Heart right ventricle (tissue), 16 donors: ENCODE results near the gene GAL3ST2. TPM values are rescaled to one million over a fixed set of nuclear protein-coding genes. Genes with fewer than 3 reads are reported as not detected.

Experiments
- ATAC-seq, 8 donors: fragments of 200-7000 bp; cut with Tn5 transposase; one replicate each; pipeline ENCODE4 v1.9.1; 2020; ENCODE audit warnings: mild to moderate bottlenecking in 8 of 8, moderate library complexity in 8 of 8, moderate number of reproducible peaks in 1 of 8
- DNase-seq, 2 donors: peaks; one replicate each; pipeline ENCODE4 v3.0.0-alpha.2; 2020
- H3K27ac ChIP-seq, 10 donors: fragments of 200-600 bp; sonication (generic) in 2 of 10; one replicate each; pipeline versions ENCODE4 v1.5.0 to v1.8.0; 2020 to 2022; ENCODE audit warnings: mild to moderate bottlenecking in 3 of 10
- H3K27me3 ChIP-seq, 7 donors: fragments of 200-600 bp; one replicate each; pipeline ENCODE4 v1.8.0; 2021 to 2022; ENCODE audit warnings: mild to moderate bottlenecking in 2 of 7
- H3K36me3 ChIP-seq, 9 donors: fragments of 200-600 bp; sonication (generic) in 1 of 9; one replicate each; pipeline versions ENCODE4 v1.5.0 to v1.8.0; 2020 to 2022; ENCODE audit warnings: mild to moderate bottlenecking in 2 of 9
- H3K4me1 ChIP-seq, 9 donors: fragments of 200-600 bp; sonication (generic) in 1 of 9; one replicate each; pipeline versions ENCODE4 v1.5.0 to v1.8.0; 2020 to 2022; ENCODE audit warnings: mild to moderate bottlenecking in 4 of 9
- H3K4me3 ChIP-seq, 10 donors: fragments of 200-600 bp; sonication (generic) in 2 of 10; one replicate each; pipeline versions ENCODE4 v1.5.0 to v1.8.0; 2020 to 2022; ENCODE audit warnings: mild to moderate bottlenecking in 7 of 10, moderate library complexity in 2 of 10
- H3K9me3 ChIP-seq, 11 donors: fragments of 200-600 bp in 10 of 11; sonication (generic) in 2 of 11; one replicate each; pipeline versions ENCODE4 v1.5.0 to v1.8.0; 2013 to 2022; ENCODE audit warnings: mild to moderate bottlenecking in 2 of 11, control low read depth in 1 of 11, moderate library complexity in 1 of 11
- WGBS, 2 donors: extraction: QIAGEN DNeasy Blood & Tissue Kit; methylation state at CpG; one replicate each; pipeline ENCODE4 v1.1.7; 2013; ENCODE audit warnings: inconsistent platforms in 1 of 2; 5-methylcytosine and 5-hydroxymethylcytosine counted together
- intact Hi-C, 10 donors: fragments of 100-400 bp; cut with DNase I; formaldehyde crosslinking; loops; one replicate each; pipeline versions ENCODE4 v1.11.1 to v1.14.2; 2022
- polyA plus RNA-seq, 2 donors: library from polyadenylated mRNA; stranded (reverse); fragments of 200-250 nt; gene quantifications; one replicate each; pipeline ENCODE4 v1.2.3, GENCODE V29; 2013
- total RNA-seq, 10 donors: library from RNA; stranded (reverse); fragmentation: NEBNext Ultra II Directional in 3 of 10; extraction: Animal tissue kit (Norgen Biotek cat#: 25700) in 3 of 10; gene quantifications; one replicate each; pipeline versions ENCODE4 v1.2.1 to v1.2.4, GENCODE V29; 2021 to 2023
- TF ChIP-seq, protein P1 (sequence below), 9 donors: fragments of 200-600 bp; sonication (generic) in 2 of 9; IDR thresholded peaks; one replicate each; pipeline versions ENCODE4 v1.5.0 to v1.8.0; 2021 to 2022; ENCODE audit warnings: antibody characterized with exemption in 9 of 9, mild to moderate bottlenecking in 5 of 9, moderate library complexity in 1 of 9
- donor health status: Arrhythmogenic right ventricular cardiomyopathy.
- donor health status: ischemic (EF 13 %, LVEDD 7.1; RV severe dilation, severe dysfunction).
- donor health status: healthy with polysubstance abuse.
- donor health status: DM: no; HTN: yes; CAD: no.
- donor health status: DM: no; HTN: no; CAD: no.
- donor health status: ischemic (EF 25% LVEDD 6.9; RV normal size, moderate dysfunction).
- donor health status: ischemic (EF 25% LVEDD 5.7; RV mildly dilated, moderate dysfunction).
- donor health status: healthy.
- donor health status: DM: yes; HTN: yes; CAD: no.
- donor health status: Ischemic cardiomyopathy.
- donor health status: ischemic (EF 35%, LVEDD 5.7; RV mildly dilated, moderate dysfunction).
- donor health status: nonischemic (EF 11% LVEDD 7.7; RV severe dilation, severe dysfunction).
- donor health status: DM: yes; HTN: yes; CAD: no.
- donor health status: PGD.
- donor health status: ischemic (EF 29% LVEDD 5.4; RV normal size, mild dysfunction).
- donor health status: nonischemic (EF 23%, LVEDD 6.1; RV moderate dilation, normal function).

Gene GAL3ST2
- total and polyA plus RNA-seq, 12 donors = 0.19 to 0.28 (median 0.23) TPM; not detected in 9

DNA sequence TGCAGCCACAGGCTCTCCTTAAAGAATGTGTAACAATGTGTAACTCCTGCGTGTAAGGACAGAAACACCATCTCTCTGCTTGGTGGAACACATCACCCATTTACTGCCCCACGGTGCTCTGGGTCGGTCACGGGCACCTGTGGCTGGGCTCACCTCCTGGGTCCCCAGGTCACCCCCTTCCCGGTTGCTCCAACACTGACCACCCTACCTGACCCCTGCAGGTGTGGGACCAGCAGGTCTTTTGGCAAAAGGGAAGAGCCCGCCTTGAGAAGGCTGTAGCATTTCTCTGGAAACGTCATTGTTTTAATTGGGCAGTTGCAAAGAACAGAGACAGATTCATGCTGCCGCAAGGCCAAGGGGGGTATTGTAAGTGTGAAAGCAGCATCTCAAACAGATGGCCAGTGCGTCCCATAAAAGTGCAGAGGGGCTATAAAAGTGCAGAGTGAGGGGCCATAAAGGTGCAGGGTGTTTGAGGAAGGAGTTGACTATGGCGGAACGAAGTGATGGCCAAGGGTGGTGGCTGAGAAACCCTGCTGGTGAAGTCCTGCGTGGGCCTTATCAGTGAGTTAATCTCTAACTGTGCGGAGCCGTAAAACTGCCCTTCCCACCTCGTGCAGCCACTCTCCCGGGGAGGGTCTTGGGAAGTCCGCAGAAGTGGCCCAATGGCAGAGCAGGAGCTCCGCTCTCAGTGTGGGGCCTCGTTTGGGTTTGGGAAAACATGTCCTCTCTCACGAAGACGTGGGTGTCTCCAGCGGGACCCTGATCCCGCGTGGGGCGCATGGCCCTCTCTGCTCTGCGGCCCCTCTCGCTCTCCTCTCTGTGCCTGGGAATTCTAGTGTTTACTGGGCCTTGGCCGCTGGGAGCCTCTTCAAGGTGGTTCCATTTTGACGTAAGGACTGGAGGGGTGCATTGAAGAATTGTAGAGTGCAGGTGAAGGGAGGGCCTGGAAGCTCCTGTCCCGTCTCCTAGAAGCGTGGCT is 18.7 kb downstream of the GAL3ST2 start:
- Histone ChIP-seq H3K36me3 (no peaks in the 10 kb centered on the region), H3K4me1 (peaks cover 0 to 9% (median 0%) of the 10 kb centered on the region in 9 donors), H3K27ac (no peak overlapping the region), H3K27me3 (no peaks in the 10 kb centered on the region), H3K4me3 (no peak overlapping the region), H3K9me3 (no peaks in the 10 kb centered on the region)
- TF ChIP-seq, protein P1, sequence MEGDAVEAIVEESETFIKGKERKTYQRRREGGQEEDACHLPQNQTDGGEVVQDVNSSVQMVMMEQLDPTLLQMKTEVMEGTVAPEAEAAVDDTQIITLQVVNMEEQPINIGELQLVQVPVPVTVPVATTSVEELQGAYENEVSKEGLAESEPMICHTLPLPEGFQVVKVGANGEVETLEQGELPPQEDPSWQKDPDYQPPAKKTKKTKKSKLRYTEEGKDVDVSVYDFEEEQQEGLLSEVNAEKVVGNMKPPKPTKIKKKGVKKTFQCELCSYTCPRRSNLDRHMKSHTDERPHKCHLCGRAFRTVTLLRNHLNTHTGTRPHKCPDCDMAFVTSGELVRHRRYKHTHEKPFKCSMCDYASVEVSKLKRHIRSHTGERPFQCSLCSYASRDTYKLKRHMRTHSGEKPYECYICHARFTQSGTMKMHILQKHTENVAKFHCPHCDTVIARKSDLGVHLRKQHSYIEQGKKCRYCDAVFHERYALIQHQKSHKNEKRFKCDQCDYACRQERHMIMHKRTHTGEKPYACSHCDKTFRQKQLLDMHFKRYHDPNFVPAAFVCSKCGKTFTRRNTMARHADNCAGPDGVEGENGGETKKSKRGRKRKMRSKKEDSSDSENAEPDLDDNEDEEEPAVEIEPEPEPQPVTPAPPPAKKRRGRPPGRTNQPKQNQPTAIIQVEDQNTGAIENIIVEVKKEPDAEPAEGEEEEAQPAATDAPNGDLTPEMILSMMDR (IDR thresholded peaks at IDR 0.05) = no peak
- 85 to 87% methylated on average over 31 of the region's 31 CpGs for WGBS, 2 donors
- ATAC-seq (no peak), DNase-seq (peak in 1 of 2 donors; percentile 12)
- intact Hi-C loops = no loop called here

DNA sequence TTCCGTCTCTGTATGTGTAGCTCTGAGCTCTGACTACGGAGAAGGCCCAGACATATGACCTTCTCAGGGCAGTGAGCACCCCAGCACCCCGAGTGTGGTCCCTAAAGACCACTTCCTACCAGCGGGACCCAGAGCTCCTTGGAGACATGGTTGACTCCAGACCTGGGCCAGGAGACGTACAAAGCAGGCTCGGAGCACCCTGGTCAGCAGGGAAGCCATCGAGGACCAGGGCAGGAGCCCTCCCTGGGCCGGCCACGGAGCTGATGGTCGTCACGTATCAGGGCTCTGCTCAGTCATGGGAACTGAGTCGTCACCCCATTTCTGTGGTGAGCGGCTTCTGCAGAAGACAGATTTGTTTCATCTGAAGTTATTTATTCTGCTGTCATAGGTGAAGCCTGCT is 19.6 kb downstream of the GAL3ST2 start:
- TF ChIP-seq, protein P1 (IDR thresholded peaks at IDR 0.05) = no peak
- intact Hi-C loops = no loop called here
- DNase-seq (no peak), ATAC-seq (no peak)
- Histone ChIP-seq H3K4me1 (peaks cover 0 to 9% (median 0%) of the 10 kb centered on the region in 9 donors), H3K27me3 (no peaks in the 10 kb centered on the region), H3K9me3 (no peaks in the 10 kb centered on the region), H3K36me3 (no peaks in the 10 kb centered on the region), H3K4me3 (no peak overlapping the region), H3K27ac (no peak overlapping the region)
- 93 to 95% methylated on average over 13 of the region's 13 CpGs for WGBS, 2 donors

- 90 to 93% methylated on average over 13 of the region's 13 CpGs for WGBS, 2 donors
- H3K9me3 ChIP-seq = no peaks in the 10 kb centered on the region
- DNase-seq (no peak), ATAC-seq (no peak)
- H3K27me3 ChIP-seq = no peaks in the 10 kb centered on the region
- TF ChIP-seq, protein P1 (IDR thresholded peaks at IDR 0.05) = no peak
- H3K4me3 ChIP-seq = no peak overlapping the region
- intact Hi-C loops = no loop called here
- no peak overlapping the region for H3K27ac ChIP-seq
- H3K36me3 ChIP-seq = no peaks in the 10 kb centered on the region
- peaks cover 0 to 5% (median 0%) of the 10 kb centered on the region in 9 donors for H3K4me1 ChIP-seq
Observed at GRCh38 chr2:241796610-241797138, 20.1 kb downstream of the GAL3ST2 start.

DNA sequence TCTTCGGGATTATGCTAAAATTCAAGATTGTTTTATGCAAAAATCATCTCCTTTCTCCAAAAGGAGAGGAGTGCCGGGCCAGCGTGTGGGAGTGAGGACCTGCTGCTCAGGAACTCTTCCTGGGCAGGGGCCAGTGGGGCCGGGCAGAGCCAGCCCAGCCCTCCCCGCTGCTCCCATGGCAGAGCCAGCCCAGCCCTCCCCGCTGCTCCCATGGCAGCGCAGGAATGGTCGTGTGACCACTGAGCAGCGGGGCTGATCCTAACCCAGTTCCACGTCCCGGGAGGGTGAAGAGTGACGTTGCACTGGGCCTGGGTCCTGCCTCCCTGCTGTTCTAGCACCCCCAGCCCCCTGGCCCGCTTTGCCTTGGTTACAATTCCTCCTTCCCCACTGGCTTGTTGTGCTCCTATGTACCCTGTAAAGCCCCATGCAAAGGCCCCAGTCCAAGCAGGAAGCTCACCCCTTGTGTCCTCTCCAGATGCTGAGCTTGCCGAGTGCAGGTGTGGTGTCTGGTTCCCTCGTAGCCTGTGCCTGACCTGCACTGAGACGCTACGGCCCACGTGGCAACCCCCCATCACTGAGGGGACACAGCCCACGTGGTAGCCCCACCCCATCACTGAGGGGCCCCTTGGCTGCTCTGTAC is 20.9 kb downstream of the GAL3ST2 start:
- peaks cover 0 to under 1% (median under 1%) of the 10 kb centered on the region in 7 donors for H3K27me3 ChIP-seq
- no peak overlapping the region for H3K4me3 ChIP-seq
- TF ChIP-seq, protein P1 (IDR thresholded peaks at IDR 0.05) = no peak
- no peaks in the 10 kb centered on the region for H3K4me1 ChIP-seq
- H3K27ac ChIP-seq = no peak overlapping the region
- intact Hi-C loops = no loop called here
- H3K9me3 ChIP-seq = no peaks in the 10 kb centered on the region
- H3K36me3 ChIP-seq = no peaks in the 10 kb centered on the region
- WGBS, 2 donors = 78 to 82% methylated on average over 18 to 19 of the region's 19 CpGs
- ATAC-seq = no peak
- no peak for DNase-seq
